HG03196 (cell line): ENCODE measurements around the gene MED25.

Experiments used
- ATAC-seq: cut with Tn5 transposase; IDR thresholded peaks from one replicate; pipeline ENCODE4 v1.9.1; 2021; ENCODE audit not compliant: unreplicated experiment

MED25 gene

DNA sequence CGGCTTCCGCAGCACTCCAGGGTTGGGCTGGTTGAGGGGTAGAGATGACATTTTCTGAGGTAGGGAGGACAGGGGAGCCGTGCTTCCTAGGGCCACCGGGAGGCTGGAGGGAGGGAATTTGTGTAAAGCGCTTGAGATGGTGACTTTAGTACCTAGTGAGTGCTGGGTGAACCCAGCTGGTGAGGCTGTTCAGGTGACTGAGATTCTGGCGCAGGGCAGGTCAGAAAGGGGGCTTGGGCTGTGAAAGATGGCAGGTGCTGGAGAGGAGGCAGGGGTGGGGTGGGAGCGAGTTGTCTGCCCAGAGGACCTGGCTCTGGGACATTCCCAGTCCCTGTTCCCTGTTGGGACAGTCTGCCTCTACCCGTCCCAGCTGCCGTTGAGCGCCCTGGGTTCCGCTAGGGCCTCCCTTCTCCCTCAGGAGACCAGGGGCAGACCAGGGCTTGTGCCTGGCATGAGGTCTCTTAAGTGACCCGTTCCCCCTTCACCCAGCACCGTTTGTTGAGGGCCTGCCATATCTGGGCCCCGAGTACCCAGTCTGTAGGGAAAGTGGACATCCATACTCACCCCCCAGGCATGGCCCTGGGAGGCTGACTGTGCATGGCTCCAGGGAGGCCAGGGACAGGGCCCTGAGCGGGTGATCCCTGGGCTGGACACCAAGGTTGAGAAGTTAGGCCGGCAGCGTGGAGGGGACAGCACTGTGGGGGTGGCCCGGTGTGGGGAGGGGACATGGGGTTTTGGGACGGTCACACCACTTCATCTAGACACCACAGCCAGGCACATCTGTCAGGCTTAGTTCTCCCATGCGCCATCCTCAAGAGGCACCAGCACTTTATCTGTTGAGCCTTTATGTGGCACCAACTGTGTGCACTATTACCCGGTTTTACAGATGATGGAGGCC is 37.8 kb downstream of the MED25 start:
- ATAC-seq: no peak

DNA sequence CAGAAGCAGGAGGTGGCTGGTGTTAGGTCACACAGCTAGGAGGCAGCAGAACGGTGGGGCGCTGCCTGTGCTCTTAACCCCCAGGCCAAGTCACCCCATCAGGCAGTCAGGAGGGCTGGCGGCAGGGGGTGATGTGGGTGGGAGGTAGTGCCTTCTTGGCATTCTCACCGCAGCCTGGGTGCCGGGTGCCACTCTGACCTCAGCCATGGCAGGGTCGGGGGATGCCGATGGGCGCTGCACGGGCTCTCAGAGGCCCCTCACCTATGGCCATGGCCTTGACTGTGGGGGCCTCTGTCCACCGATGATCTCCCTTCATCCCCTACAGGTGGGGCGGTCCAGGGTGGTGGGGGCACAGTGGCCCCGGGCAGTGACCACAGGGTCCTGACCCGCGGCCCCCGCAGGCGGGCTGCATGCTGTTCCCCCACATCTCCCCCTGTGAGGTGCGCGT is 38.5 kb downstream of the MED25 start:
- ATAC-seq: no peak

DNA sequence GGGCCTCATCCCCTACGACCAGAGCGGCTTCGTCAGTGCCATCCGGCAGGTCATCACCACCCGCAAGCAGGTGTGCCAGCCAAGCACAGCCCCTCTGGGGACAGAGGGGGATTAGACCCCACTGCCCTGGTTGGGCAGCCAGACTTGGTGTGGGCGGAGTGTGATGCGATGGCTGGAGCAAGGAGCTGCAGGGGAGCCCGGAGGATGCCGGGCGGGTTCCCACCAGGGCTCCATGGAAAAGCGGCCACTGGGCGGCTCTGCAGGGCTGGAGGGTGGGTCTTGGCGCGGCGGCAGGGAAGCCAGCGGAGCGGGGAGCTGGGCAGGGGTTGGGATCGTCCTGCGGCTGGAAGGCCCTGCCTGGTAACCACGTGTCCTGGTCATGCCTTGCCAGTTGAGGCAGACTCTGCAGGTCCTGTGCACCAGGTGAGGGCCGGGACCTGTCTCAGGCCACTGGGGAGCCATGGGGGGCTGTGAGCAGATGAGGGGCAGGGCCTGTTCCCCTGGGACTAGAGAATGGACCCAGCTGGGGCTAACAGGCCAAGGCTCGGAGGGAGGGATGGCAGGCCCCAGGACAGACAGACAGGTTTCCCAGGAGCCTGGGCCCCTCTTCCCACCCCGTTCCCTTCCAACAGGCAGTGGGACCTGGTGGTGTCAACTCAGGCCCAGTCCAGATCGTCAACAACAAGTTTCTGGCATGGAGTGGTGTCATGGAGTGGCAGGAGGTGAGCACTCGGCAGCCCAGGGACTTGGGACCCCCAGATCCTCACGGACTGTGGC is 39.2 kb downstream of the MED25 start:
- ATAC-seq: no peak

DNA sequence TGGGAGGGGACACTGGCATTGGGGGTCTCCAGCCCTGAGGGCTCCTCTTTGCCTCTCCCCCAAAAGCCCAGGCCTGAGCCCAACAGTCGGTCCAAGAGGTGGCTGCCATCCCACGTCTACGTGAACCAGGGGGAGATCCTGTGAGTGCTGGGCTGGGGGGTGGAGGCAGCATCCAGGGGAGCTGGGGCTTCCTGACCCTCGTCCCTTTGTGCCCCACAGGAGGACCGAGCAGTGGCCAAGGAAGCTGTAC is 39.7 kb downstream of the MED25 start:
- ATAC-seq: no peak

DNA sequence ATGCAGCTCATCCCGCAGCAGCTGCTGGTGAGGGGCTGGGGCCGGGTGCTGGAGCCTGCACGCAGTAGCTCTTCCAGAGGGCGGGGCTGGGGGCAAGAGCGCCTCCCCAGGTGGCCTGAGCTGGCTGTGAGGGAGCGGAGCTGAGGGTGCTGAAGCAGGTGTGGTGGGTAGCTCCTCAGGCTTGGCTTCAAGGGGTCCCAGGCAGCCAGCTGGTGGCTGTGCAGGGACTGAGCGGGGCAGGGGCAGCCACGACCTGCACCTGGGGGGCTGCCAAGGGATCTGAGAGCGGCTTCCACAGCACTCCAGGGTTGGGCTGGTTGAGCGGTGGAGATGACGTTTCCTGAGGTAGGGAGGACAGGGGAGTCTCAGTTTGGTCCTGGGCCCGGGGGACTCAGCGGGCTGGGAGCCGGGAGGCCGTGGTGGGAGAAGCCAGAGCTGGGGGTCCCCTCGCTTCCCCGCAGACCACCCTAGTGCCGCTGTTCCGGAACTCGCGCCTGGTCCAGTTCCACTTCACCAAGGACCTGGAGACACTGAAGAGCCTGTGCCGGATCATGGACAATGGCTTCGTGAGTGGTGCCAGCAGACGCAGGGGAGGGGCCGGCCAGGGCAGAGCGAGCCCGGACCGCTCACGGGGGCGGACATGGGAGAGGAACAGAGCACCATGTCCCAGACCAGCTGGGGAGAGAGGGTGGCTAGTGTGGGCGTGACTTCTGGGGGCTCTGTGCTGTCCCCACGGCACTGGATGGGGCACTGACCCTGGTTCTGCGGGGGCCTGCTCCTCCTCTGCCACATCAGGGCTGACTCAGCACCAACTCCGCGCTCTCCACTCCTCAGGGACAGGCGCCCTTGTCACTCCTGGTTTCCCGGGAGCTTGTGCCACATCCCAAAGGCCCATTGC is 40.2 kb downstream of the MED25 start:
- no peak for ATAC-seq

DNA sequence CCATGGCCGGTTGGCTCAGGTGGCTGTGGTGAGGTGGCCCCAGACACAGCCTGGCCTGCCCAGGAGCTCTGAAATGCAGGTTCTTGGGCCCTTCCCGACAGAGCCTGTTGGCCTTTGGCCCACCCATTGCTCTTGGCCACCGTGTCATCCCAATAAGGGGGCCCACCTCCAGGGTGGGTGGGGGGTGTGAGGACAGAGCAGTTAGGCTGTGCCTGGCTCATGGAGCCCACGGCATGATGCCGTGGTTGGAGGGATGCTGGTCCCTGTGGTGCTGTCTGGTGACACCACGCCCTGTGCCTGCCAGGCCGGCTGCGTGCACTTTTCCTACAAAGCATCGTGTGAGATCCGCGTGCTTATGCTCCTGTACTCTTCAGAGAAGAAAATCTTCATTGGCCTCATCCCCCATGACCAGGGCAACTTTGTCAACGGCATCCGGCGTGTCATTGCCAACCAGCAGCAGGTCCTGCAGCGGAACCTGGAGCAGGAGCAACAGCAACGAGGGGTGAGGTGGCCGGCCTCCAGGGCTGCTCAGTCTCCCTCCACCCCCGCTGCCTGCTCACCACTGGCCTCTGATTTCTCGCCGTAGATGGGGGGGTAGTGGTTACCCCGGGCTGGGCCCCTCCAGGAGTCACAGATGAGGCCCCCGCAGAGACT is 41.7 kb downstream of the MED25 start:
- ATAC-seq: no peak

DNA sequence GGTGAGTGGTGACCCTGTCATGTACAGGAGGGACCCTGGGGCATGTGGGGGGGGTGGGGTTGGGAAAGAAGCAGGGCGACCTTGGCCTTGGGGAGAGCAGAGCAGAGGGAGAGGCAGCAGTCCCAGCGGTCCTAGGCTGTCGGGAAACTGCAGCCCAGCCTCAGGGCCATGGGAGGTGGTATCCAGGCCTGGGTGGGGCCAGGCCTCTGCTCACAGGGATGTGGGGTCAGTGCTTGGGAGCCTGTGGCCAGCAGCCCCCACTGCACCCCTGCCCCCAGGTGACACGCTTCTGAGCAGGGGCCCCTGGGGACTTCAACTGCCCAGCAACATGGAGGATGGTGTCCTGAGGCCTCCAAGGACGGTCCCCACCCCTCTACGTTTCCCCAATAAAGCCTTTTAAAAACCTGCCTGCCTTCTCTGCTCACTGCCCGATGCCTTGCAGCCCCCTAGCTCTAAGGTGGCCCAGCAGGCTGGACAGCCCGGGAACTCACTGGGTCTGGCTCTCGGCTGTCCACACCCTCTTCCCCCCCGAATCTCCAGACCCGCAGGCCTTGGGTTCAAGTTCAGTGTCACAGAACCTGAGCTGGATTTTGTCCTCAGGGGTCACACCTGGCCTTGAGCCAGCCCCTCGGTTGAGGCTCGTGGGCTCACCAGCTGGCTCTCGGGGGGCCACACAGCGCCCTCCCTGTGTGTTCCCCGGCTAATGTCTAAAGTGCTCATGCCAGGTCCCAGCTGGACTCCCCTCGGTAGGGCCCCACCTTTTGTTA is 42.4 kb downstream of the MED25 start:
- ATAC-seq: no peak

DNA sequence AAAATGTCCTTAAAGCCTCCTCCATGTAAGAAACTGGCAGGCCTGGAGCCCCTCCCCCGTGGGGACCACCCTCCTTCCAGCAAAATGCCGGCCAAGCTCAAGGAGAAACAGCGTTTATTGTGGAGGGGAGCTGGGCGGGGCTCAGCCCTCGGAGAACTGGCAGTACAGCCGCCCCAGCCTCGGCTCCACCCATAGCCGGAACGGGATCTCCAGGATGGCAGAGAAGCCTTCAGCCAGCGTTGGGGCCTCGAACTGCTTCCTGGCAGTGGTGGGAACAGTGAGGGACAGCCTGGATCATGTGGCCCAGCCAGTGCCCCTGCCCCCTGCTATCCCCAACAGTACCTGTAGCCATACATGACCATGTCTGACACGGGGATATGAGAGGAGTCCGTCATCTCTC is 43.0 kb downstream of the MED25 start:
- ATAC-seq: no peak

DNA sequence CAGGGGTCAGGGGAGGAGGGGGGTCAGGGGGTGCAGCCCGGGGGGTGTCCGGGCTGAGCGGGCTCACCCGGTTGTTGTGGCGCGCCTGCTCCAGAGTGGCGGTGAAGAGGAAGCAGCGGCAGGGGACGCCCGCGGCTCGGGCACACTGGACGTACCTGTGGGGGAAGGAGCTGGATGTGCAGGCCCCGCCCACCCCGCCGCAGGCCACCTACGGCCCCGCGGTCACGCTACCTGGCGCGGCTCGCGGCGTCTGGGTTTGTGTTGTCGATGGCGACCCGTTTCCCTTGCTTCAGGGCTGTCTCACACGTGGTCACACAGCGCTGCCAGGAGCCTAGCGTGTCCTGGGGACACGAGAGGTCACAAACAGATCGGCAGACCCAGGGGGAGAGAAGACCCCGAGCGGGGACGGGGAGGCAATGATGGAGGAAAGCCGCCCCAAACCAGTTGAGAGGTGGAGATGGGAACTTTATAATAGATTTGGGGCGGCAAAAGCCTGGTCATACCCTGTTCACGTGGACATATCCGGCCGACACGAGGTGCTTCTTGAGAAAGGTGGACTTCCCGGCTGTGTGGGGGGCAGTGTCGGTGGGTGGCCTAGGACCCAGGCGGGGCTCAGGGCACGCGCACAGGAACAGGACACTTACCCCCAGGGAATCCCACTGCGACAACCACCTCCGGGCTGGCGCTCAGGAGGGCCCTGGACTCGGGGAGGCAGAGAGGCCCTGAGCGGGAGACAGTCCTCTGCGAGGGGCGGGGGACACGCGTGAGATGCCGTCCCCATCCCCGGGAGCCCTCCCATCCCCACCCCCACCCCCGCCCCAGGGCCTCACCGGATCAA is 43.7 kb downstream of the MED25 start:
- ATAC-seq: no peak

DNA sequence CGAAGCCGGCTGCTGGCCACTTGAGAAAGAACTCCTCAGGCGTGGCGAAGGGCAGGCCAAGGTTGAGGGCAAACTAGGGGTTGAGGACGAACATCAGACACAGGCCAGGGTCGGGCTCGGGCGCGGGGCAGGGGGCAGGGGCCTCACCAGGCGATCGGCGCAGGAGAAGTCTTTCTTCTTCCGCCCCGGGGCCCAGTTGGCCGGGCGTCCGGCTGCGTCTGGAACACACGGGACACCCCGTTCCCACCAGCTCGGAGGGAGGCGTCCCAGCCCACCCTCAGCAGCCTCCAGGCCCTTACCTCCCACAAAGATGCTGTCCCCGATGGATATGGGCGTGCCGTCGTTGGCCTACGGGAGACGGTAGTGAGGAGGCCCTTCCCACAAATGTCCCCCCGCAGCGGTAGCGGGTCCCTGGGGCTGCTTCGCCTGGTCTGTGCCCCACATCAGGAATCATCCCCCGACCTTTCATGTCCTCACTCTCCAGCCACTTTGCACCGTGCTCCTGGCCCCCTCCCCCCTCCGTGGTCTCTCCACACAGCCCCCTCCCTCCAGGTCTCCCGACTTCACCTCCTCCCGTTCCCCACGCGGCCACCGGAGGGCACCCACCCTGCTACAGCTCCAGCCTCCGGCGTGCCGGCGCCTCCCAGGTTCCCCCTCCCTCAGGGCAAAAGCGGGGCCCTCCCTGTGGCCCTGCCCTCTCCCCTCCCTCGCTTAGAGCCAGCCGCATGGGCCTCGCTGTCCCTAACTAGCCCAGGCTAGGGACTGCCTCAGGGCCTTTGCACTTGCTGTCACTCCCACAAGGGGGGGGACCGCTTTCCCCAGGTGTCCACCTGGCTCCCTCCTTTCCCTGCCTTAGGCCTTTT is 44.5 kb downstream of the MED25 start:
- no peak for ATAC-seq

DNA sequence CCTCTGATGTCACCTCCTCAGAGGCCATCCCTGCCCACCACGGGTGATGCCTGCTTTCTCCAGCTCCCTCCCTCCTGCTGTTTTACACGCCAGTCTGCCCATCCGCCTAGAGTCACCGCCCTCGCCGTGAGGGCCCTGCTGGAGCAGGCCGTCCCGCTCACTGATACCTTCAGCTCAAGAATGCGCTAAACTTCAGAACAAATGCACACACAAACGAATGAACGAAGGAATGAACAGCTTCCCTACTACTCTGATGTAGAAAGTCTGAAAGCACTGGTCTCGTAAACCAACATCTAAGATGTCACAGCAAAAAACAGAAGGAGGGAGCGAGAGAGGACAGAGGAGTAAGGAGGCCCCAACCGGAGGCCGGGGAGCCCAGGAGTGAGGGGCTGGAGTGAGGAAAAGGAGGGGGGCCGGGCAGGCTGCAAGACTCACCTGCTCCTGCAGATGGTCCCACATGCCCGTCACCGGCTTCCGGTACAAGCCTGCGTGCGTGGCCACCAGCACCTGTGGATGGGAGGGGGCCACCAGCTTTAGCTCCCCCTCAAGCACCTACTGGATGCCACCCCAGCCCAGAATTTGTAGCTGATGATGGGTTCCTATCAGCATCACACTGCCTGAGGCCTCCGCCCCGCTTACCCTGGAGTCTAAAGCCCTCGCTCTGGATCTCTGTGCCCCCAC is 45.3 kb downstream of the MED25 start:
- no peak for ATAC-seq

DNA sequence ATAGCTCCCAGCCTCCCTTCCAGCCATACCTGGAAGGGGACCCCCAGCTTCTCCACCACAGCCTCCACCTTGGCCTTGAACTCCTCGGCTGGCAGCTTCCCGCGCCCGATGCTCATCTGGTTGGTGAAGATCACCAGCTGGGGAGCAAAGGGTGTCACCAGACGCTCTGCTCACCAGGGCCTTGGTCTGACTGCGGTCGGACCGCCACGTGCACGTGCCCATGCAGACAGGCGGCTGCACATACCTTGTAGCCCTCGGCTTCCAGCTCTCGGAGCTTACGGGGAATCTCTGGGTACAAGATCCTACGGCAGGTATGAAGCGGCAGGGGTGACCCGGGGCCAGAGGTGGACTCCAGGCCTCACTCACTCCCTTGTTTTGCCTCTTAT is 45.8 kb downstream of the MED25 start:
- ATAC-seq: no peak

DNA sequence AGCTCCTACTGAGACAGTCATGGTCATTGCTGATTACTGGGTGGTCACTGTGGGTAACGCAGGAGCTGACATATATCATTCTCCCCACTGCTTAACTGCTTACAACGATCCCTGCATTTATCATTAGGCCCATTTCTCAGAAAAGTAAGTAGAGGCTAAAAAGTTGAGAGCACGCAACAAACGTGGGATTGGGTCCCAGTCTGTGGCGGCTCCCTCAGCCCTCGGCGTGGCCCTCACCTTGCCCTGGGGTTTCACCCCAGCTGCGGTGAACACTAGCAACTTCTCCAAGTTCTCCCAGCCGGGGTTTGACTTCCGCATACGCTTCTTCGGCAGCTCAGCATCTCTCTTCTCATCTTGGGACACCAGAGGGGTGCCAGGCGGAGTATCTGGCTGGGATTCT is 46.8 kb downstream of the MED25 start:
- no peak for ATAC-seq

DNA sequence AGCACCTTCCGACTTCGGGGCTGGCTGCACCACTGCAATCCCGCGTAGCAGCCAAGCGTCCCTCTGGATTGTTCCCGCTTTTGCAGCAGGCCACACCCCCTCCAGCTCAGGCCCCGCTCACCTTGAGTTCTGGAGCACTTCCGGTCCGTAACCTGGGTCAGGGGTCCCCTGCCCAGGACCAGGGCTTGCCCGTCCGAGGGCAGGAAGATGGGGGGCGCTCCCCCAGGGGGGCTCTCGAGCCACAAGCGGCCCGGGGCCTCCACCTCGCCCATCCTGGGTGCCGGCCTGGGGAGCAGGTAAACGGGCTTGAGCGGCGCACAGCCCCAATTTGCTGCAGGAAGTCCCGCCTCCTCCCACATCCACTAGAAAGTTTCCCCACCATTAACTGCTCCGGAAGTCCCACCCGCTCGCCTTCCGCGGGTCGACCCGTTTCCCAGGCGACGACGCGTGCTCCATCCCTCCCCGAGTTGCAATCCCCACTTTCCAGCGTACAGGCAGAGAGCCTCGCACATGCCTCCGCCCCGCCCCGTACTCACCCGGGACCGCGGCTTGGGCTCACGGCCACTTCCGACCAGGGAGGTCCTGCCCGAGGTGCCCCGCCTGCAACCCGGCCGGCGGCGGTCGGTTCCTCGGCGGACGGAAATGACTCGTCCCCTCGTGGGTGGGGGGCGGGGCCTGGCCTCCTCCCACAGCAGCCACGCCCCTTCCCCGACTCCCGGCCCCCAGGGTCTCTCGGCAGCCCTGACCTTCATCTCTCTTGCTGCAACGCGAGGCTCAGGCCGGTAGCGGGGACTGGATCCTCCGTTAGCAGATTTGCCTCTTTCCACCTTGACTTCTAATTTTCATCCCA is 49.1 kb downstream of the MED25 start, which contains the start of gene PNKP:
Gene PNKP, minus strand, starts transcription at position 644 of the 850 bp plus-strand sequence. Its CDS starts 372 bp downstream, at position 272.
- ATAC-seq: peak; percentile 33

DNA sequence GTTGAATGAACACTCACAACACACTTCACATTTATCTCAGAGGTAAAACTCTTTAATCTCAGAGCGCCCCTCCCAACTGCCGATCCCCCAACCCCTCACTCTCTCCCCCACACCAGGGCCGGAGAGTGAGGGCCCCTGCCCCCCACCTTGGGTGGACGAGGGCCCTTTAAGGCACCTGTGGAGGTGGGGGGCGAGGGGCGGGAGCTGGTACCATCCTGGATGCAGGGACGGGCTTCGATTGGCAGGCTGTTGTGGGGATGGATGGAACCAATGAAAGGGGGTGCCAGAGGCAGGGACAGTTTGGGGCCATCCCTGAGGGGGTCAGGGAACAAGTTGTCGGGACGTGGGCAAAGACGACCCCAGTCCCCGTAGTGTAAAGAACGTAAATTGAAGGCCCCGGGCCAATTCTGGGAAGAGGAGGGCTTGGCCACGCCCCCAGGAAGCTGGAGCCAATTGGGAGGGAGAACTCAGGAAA is 51.0 kb downstream of the MED25 start:
- peak; percentile 7 for ATAC-seq

DNA sequence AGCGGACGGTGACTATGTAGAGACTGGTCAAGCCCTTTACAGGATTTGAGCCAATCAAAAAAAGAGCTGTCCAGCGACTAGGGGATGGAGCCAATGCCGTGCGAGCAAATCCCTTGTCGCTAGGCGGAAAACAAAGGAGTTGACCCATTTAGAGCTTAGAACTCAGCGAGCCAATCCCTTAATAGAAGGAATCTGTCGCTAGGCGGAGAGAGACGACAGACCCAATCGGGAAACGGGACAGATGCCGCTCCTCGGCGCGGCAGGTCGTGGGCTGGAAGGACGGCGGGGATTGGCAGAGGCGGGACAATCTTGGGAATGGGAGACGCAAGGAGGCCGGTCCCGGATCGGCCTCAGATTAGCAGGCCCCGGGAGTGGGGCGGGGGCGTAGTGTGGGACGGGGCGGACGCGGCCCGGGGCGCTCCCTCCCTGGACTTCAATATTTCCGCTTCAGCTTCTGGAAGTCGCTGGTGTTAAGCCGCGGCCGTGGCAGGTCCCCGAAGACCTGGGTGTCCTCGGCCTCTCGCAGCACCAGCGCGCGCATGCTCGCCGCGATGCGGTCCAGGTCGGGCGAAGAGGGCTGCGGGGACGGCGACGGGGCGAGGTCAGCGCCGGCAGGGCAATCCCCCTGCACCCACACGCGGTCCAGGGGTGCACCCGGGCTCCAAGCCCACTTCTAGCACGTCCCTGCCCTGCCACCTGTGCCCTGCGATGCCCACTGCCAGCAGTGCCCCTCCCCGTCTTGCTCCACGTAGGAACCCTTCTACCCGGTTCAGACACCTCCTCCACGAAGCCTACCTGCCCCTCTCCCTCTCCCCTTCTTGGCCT is 51.6 kb downstream of the MED25 start:
- peak; percentile 56 for ATAC-seq
